ENCODE results near the gene GALNT2.

The GALNT2 gene

DNA sequence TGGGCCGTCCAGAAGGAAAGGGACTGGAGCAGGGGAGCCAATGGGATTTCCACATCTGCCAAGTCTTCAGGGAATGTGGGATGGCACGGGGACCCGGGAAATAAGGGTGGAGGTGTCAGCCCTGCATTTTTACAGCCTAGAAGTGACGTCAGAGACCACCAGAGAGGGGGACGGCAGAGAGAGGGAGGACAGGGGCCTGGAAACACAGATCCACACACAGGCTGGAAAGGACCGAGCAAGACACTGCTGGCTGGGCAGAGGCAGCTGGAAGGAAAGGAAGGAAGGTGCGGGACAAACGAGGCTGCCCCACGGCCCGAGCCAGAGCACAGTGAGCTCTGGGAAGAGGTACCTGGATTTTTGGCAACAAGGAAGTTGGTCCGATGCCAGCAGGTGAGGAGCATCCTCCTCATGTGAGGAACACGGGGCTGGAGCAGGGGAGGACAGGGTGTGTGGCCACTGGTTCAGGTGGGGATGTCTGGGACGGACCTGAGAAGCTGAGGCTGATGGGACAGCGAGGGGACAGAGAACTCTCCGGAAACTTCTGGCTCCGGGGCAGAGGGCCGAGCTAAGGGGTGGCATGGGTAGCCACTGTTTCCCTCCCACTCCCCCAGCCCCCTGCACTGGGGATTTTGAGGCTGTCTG lies 220.8 kb downstream of the GALNT2 start:
- no peak for DNase-seq (ENCODE audit: low read depth in 1 of 2, low spot score in 1 of 2)

DNA sequence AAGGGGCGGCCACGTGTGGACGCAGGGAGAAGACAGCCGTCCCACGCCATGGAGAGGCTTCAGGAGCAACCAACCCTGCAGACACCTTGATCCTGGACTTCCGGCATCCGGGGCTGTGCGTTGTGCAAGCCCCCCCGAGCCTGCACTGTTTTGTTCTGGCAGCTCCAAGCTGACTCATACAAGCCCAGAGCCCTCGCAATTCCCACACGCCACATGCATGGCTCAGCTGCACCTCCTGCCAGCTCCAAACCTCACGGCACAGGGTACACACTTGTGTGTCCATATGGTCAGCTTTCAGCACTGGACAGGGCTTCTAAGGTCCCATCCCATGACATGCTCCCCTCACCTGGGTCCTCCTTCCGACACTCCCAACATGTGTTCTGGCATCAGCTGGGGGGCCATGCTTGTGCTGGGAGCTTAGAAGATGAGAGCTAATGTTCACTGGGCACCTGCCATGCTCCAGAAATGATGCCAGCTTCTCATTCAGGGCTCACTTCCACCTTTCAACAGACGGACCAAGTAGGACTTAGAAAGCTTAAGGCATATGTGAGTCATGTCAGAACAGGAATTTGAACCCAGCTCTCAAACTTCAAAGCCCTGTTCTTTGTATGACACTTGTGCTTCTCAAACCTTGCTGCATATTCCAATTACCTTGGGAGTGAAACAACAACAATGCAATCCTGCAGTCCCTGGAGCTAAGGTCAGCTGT lies 221.8 kb downstream of the GALNT2 start:
- DNase-seq (ENCODE audit: low read depth in 1 of 2, low spot score in 1 of 2): no peak

DNA sequence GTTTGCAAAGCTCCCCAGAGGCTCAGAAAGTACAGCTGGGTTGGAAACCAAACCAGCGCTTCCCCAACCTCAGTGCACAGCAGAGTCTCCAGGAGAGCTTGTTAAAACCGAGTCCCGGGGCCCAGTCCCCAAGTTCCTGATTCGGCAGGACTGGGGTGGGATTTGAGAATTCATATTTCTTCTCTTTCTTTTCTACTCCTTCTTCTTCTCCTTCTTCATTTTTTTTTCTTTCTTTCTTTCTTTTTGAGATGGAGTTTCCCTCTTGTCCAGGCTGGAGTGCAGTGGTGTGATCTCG lies 222.3 kb downstream of the GALNT2 start:
- no peak for DNase-seq (ENCODE audit: low read depth in 1 of 2, low spot score in 1 of 2)

DNA sequence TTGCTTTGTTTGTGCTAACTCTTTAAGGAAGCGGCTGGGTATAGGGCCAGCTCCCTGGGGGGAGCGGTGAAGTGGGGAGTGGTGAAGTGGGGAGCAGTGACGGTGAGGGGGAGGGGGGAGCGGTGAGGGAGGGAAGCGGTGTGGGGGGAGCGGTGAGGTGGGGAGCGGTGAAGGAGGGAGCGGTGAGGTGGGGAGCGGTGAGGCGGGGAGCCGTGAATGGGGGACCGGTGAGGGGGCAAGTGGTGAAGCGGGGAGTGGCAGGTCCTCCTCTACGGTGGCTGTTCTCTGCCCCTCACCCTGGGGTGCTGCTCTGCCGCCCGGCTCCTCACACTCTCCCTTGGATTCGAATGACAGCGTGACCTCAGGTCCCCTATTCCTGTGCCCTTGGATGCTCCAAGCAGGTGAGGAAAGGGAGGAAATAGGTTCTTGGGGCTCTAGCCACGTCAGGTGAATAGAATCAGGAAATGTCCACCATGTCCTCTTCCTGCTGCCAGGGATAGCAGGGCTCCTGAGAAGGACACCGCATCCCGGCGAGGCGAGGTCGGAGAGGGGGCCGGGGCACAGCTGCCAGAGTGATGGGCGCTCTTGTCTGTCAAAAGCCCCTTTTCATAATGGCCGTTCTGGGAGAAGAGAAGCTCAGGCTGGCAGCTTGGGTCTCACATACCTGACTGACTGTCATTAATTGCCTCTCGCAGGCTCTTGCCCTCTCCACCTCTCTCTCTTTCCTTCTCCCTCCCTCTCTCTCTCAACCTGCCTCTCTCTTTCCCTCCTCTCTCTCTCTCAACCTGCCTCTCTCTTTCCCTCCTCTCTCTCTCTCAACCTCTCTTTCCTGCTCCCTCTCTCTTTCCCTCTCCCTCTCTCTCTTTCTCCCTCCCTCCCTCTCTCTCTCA lies 224.9 kb downstream of the GALNT2 start:
- no peak for DNase-seq (ENCODE audit: low read depth in 1 of 2, low spot score in 1 of 2)

DNA sequence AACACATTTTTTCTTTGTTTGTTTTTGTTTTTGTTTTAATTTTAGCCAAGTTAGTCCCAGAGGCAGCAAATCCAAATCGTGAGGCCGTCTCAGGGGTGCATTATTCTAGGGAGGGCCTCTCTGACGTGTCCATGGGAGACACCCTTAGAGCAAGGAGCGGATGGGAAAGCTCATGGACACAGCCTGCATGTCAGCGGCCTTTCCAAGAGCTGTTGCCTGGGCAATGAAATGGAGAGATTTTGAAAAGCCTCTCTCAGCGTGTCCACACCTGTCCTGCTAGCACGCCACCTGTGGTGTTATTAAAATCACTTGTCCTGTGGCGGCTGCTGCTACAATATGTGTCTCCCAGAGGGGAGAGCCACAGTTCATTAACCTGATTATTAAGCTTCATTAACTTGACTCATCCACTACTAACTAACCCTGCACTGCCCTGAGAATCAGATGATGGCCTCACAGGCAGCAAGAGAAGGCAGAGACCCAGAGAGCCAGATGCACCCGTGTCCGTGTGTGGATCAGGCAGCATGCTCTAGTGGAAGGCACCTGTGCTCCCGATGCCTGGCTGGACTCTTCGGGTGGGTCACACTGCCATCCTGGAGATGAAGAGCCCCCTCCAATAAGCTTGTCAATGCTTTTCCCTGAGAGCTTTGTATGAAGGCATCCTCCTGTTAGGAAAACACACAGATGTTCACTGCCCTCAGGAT lies 225.8 kb downstream of the GALNT2 start:
- no peak for DNase-seq (ENCODE audit: low read depth in 1 of 2, low spot score in 1 of 2)

DNA sequence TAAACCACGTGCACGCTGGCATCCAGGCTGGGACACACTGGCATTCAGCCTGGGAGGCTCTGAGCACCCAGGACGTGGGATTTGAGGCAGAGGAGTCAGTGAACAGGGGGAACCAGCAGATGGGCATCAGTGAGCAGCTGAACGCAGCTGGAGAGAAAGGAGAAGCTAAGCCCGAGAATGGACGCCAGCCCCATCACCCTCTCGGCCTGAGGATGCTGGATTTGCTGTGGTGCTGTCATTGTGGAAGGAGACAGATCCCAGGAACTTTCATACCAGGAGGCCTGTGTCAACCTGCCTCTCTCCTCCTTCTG lies 226.3 kb downstream of the GALNT2 start:
- DNase-seq (ENCODE audit: low read depth in 1 of 2, low spot score in 1 of 2): no peak

DNA sequence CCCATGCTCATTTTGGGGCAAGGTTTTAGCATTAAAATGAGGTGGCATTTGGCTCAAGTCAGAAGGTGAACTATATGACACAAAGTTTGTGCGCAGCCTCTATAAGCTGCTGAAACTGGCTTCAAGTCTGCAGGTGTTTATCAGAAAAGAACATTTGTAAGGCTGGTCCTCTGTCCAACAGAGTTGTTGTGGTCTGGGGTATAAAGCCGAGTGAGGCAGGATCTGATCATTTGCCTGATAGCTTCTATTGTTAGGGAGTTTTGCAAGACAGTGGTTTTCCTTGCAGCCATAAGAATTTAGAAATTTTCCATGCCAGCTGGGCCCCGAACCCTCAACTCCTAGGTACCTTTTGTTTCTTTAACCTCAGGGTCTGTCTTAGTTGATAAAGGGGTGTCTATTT lies 228.3 kb downstream of the GALNT2 start:
- DNase-seq (ENCODE audit: low read depth in 1 of 2, low spot score in 1 of 2): no peak

GRCh38 chr1:230299191-230300006 lies 232.4 kb downstream of the GALNT2 start:
- DNase-seq (ENCODE audit: low read depth in 1 of 2, low spot score in 1 of 2): no peak

GRCh38 chr1:230300322-230301301 lies 233.6 kb downstream of the GALNT2 start:
- DNase-seq (ENCODE audit: low read depth in 1 of 2, low spot score in 1 of 2): no peak

GRCh38 chr1:230301322-230301721 lies 234.3 kb downstream of the GALNT2 start:
- DNase-seq (ENCODE audit: low read depth in 1 of 2, low spot score in 1 of 2): no peak

GRCh38 chr1:230301822-230302221 lies 234.8 kb downstream of the GALNT2 start:
- no peak for DNase-seq (ENCODE audit: low read depth in 1 of 2, low spot score in 1 of 2)

DNA sequence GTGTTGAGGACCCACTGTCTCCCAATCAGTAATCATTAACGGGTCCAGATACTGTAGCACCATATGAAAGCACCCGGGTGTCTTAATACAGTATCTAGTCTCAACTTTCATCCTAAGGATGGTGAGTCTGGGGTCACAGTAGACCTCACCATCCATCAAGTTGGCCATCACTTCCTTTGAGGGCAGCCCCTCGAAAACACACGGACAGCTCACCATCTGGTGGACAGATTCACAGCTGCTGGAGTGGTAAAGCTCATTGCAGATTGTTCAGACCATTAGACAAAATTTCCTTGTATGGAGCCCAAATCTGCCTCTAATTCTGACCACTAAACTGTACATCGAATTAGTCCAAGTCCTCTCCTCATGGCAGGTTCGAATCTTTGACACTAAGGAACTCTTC lies 236.0 kb downstream of the GALNT2 start:
- DNase-seq (ENCODE audit: low read depth in 1 of 2, low spot score in 1 of 2): no peak

DNA sequence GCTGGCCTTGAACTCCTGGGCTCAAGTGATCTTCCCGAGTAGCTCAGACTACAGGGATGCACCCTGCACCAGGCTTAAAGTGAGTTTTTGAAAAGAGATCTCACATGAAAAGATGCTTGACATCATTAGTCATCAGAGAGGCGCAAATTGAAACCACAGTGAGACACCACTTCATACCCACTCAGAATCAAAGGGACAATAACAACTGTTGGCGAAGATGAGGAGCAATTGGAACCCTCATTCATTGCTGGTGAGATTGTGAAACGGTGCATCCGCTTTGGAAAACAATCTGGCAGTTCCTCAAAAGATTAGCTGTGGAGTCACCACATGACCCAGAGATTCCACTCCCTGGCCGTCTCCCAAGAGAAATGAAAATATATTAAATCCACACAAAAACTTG lies 236.8 kb downstream of the GALNT2 start:
- no peak for DNase-seq (ENCODE audit: low read depth in 1 of 2, low spot score in 1 of 2)

GRCh38 chr1:230306169-230306568 lies 239.1 kb downstream of the GALNT2 start:
- DNase-seq (ENCODE audit: low read depth in 1 of 2, low spot score in 1 of 2): no peak

GRCh38 chr1:230307213-230307612 lies 240.2 kb downstream of the GALNT2 start:
- DNase-seq (ENCODE audit: low read depth in 1 of 2, low spot score in 1 of 2): no peak

- DNase-seq (ENCODE audit: low read depth in 1 of 2, low spot score in 1 of 2): no peak
These were observed 241.0 kb downstream of the GALNT2 start for GRCh38 chr1:230308039-230308438.

DNA sequence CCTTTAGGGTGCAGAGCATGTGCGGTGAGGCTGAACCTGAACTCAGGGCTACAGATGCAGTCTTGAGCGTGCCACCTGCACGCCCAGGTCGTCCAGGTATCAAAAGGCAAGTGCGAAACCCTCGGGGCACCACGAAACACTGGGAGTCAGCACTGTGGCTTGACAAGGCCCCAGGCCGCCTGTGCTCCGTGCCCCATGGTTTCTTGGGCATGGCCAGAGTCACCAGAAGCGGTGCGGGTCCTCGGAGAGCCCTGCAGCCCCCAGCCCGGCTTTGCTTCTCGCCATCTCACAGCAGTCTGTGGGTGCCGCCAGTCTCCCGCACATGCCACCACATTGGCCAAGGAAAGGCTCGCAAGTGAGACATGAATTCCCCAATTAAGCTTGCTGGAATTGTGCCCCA lies 241.8 kb downstream of the GALNT2 start:
- DNase-seq (ENCODE audit: low read depth in 1 of 2, low spot score in 1 of 2): no peak

DNA sequence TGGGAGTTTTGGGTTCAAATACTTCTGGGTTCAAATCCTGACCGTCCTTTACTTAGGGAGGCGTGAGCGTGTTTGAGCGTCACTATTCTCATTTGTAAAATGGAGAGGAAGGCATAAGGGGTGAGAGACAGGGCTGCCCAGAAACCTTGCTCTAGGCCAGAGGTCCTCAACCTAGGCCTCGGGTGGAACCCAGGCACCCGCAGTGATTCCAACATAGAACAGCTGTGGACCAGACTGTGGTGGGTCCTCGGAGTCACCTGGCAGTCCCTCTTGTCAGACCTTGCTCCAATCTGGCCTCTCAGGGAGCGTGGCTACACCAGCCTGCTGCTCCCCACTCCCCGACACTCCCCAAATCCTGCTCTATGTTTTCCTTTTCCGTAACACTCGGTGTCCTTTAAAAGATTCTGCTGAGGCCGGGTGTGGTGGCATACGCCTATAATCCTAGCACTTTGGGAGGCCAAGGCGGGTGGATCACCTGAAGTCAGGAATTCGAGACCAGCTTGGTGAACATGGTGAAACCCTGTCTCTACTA lies 242.7 kb downstream of the GALNT2 start:
- DNase-seq (ENCODE audit: low read depth in 1 of 2, low spot score in 1 of 2): no peak

- peak; percentile 46 to 48 for DNase-seq (ENCODE audit: low read depth in 1 of 2, low spot score in 1 of 2)
These were observed 243.5 kb downstream of the GALNT2 start for GRCh38 chr1:230310381-230311163.

All from activated CD4-positive, alpha-beta T cell treated with anti-CD3 and anti-CD28 coated beads, Interleukin-2, amount 50 U/mL, for 24 hours (primary cell).